Activated CD8-positive, alpha-beta memory T cell treated with anti-CD3 and anti-CD28 coated beads for 4 hours (primary cell): ENCODE data around the gene DCAF15.

Experiments
- DNase-seq, 2 donors: peaks; one replicate each; pipeline ENCODE4 v3.0.0-alpha.2; 2020; ENCODE audit warnings: low read depth in 2 of 2

DCAF15 gene

DNA sequence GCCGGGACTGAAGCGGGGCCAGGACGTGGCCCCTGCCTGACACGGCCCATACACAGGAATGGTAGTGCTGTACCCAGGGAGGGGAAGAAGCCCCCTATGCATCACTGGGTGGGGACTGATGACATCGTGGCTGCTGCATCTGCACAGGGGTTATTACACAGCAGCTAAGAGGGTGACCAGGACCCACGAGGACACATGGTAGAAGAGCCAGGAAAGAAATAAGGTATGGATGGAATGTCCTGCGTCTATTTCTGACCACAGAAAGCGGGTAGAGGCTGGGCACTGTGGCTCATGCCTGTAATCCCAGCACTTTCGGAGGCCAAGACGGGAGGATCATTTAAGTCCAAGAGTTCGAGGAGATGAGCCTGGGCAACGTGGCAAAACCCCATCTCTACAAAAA lies 24.1 kb downstream of the DCAF15 start:
- no peak for DNase-seq

DNA sequence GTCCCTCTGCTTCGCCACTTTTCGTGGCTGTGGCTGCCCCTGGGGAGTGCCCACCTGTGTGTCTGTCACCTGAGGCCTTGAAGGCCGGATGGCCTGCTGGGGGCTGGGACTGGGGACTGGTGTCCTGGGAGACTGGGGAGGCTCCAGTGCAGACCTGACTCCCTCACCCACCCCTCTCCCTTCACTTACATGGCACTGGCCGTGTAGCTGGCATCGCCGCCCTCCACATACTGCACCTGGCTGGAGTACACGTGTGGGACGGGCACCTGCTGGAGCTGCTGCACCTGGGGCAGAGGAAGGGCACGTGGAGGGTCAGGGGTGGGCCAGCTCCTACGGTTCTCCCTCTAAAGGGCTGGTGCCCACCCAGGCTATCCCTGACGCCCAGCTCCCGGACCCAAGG lies 25.5 kb downstream of the DCAF15 start:
- no peak for DNase-seq

DNA sequence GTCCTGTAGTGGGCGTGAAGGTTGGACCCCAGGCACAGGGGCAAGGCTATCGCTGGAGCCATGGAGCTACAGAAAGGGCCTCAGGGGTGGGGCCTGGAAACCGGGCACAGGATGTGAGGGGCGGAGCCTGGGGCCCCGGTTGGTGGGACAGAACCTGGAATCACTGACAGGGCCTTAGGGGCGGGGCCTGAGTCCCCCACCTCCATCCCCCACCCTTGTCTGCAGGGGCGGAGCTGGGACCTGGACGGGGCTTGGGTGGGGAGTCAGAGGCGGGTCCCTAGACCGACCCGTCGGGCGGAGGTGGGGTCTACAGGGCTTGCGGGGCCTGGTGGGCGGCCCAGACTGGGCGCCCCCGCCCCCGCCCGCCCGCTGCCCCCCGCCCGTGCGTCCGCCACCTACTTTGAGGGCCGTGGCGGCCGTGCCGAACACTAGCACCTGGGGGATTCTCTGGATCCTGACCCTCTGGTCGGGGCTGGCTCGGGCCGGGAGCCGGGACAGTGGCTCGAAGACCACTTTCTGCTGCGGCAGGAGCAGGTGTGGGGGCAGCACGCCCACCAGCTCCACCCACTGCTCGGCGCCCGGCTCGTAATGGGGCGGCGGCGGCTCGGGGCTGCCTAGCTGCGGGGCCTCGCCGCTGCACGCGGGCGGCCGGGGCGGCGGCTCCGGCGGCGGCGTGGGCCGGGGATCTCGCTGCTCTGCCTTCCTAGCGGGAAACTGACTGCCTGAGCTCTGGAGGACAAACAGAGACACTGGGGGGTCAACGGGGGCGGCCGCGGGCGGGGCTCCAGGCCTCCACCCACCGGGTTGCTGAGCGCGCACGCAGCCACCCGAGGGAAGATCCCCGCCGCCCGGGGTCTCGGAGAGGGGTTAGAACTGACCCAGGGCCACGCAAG lies 26.3 kb downstream of the DCAF15 start:
- DNase-seq: no peak

DNA sequence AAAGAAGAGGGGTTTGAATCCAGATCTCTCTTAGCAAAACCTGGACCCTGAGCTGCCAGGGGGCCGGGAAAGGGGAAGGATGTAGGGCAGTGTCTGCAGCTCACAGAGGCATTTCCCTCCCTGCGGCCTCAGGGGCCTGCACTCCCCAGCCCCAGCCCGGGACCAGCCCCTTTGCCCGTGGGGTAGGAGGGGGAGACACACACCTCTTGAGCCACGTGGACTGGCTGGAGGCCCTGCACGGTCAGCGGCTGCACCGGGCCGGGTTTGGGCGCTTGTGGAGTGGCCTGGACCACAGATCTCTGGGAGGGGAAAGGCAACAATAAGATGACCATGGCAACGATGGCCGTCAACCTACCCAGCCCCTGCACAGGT lies 26.9 kb downstream of the DCAF15 start:
- DNase-seq: no peak

DNA sequence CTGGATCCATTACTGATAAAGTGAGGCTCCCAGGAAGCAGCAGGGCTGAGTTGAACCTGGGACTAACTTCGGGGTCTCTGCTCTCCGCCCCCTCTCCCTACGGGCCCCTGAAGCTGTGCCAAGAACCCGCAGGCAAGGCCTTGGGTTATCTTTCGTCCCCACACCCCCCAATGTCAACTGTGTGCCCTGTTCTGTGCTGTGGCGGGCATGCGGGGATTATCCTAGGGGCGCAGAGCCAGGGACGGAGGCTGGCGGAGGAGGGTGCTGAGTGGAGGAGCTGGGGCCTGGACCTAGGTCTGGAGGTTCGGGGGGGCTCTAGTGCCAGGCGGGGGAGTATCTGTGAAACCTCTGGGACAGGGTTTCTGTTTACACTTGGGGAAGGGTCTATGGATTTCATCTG lies 27.4 kb downstream of the DCAF15 start:
- no peak for DNase-seq

DNA sequence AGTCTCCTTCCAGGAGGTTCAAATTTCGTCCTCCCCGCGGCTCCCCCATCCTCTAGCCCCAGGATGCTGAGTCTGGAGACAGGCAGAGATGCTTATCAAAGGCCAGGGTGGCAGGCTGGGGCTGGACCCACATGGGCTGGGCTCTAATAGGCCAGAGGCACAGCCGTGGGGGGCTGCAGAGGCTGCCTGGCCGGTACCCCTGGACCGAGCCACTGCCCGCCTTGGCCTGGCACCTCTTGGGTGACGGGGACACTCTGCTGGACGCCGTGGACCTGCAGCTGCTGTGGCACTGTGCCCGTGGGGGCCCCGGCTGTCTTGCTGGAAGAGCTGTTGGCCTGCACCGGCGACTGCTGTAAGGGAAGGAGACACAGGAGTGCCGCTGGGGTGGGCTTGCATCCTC lies 28.0 kb downstream of the DCAF15 start:
- DNase-seq: no peak

DNA sequence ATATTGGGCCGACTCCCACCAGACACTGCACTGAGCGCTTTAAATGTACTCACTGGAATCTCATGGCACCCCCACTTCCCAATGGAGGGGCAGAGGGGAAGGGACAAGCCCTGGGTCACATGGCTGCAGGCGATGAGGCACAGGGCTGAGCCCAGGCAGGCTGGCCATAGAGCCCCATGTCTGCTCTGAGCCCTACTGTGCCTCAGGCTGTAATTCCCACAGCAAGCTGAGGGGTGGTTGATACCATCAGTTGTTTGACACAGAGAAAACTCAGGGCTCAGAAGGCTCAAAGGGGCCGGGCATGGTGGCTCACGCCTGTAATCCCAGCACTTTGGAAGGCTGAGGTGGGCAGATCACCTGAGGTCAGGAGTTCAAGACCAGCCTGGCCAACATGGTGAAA lies 28.7 kb downstream of the DCAF15 start:
- no peak for DNase-seq

DNA sequence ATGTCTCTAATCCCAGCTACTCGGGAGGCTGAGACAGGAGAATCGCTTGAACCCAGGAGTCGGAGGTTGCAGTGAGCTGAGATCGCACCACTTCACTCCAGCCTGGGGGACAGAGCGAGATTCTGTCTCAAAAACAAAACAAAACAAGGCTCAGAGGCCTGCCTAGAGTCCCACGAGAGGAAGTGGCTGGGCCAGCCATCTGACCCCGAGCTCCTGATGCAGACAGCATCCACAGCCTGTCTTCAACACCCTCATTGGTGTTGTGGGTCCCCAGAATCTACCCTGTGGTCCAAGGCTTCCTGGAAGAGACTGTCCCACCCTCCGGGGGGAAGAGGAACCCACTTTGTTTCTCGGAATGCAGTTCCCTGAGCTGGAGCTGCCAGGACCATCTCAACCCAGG lies 29.2 kb downstream of the DCAF15 start:
- DNase-seq: no peak

DNA sequence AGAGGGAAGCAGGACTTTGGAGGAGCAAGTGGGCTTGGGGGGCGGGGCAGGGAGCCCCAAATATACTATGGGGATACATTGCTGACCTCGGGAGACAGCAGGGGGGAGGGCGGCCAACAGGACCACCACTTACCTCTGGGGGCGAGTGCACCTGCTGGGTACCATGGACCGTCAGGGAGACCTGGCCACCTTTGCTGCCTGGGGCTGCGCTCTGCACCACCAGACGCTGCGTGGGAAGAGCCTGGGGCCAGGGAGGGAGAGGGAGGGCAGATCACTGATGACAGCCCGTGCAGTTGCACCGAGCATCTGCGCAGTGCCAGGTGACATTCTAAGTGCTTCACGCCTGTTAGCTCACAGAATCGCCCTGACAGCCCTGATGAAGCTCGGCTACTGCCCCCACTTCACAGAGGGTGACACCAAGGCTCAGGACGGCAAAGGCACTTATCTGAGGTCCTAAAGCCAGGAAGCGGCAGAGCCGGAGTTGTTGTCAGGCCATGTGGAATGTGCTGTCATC lies 29.7 kb downstream of the DCAF15 start:
- DNase-seq: no peak

DNA sequence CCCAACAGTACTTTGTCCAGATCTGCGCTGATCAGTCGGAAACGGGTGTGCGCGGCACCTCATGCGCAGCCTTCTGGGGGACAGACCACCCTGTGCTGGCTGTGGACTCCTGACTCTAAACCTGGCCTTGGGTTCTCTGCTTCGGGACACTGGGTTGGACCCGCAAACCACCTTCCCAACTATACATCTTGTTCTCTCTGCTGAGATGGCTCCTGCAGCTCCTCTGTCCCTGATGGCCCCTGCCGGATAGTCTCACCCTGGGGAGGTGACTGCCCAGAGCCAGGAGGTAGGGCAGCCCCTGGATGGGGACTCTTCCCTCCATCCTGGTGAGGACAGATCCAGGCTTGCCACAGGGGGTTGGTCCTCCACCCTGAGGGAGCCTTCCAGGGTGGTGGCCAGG lies 30.5 kb downstream of the DCAF15 start:
- DNase-seq: no peak

DNA sequence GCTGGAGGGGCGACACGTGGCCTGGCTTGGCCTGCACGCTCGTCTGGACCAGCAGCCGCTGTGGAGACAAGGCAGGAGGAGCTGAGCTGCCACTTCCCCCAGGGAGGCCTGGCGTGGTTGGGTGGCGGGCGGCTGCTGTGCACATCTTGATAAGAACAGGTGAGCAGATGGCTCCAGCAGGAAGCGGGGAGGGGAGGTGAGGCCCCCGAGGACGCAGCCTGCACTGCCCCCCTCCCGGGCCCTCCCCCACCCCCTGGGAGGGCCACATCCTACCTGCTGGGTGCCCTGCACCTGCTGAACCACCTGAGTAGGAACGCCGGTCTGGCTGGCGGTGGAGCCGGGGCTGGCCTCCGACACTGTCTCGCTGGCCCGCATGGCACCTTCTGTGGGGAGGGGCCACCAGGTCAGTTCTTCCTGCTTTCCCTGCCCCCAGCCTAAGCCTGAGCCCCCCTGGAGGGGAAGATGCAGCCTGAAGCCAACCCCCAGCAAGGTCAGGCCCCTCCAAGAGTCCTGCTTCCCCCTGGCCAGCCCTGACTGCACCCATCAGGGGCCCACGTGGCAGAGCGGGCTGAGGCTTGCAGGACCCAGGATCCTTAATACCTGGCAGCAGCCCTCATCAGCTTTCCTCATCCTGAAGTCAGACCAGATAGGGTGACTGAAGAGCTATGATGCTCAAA lies 31.0 kb downstream of the DCAF15 start:
- no peak for DNase-seq

DNA sequence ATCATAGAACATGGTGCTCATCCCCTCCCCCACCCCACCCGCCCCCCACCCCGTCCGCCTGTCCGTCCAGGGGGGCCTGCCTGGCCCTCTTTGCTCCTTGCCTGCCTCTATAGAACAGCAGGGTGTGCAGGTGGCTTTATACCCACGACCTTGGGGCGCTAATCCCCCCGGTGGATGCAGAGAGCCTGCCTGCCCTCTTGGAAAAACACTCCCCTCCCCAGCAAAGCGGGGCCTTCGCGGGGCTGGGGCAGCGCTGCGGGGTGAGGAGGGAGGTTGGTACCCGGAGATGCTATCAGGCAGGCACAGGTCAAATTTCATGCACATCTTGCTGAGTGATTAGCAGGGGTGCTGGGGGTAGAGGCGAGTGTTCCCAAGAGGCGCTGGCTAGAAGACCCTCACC lies 31.9 kb downstream of the DCAF15 start:
- no peak for DNase-seq

DNA sequence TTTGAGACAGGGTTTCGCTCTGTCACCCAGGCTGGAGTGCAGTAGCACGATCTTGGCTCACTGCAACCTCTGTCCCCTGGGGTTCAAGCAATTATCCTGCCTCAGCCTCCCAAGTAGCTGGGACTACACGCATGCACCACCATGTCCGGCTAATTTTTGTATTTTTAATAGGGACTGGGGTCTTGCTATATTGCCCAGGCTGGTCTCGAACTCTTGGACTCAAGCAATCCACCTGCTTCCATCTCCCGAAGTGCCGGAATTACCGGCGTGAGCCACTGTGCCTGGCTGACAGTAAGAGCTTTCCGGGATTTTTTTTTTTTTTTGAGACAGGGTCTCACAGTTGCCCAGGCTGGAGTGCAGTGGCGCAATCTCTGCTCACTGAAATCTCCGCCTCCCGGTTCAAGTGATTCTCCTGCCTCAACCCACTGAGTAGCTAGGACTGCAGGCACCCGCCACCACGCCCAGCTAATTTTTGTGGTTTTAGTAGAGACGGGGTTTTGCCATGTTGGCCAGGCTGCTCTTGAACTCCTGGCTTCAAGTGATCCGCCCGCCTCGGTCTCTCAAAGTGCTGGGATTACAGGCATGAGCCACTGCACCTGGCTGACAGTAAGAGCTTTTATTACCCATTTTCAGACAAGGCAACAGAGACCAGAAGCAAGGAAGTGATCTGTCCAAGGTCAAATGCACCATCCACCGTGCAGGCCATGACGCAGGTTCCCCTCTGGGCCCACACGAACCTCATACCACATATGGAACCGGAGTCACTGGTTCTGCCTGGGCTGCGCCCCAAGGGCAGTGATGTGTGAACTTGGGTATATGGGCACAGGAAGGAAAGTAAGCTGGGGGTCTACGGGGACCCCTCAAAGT lies 32.8 kb downstream of the DCAF15 start:
- no peak for DNase-seq

DNA sequence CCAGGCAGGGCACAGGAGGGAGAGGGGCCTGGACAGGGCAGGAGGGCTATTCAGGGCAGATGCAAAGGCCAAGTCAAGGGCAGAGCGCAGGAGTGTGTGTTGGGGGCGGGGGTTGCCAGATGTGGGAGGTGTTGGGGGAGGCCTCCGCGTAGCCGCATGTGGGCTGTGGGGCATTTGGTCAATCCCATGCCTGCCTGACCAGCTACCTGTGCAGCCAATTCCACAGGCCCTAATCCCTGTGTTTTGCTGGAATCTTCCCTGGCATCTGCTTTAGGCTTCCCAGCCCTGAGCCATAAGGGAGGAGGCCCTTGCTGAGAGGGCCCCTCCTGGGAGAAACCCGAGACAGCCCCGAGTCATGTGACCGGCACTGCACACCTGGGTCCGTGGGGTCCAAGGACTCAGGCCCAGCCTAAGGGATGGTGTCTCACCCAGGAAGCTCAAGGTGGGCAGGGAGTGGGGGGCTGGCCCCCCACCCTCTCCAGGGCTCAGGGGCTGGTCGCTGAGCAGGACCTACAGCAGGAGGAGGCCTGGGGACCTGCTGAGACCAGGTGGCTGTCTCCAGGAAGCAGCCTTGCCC lies 33.5 kb downstream of the DCAF15 start:
- DNase-seq: no peak

DNA sequence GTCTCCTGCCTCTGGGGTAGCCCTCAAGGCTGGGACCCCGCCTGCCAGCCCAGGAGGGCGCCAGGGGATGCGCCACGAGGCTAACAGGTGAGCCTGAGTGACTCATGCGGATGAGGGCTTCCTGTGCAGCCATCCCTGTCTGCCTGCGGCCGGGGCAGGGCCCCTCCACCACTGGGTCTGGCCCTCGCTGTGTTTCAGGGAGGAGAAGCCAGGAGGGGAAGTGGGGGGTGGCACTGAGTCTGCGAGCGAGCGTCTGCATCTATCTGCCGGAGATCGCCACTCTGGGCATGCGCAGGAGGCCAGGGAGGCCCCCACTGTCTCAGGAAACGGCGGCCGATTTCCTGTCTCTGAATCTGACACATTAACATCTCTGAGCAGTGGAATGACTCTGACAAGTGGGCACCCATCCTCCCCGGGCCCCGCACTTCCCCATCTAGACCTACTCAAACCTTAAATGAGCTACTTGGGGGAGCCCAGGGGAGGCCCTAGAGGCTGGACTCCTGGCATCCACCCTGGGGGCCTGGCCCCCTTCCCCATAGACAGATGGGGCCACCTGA lies 34.1 kb downstream of the DCAF15 start:
- DNase-seq: peak; percentile 97 to 98

DNA sequence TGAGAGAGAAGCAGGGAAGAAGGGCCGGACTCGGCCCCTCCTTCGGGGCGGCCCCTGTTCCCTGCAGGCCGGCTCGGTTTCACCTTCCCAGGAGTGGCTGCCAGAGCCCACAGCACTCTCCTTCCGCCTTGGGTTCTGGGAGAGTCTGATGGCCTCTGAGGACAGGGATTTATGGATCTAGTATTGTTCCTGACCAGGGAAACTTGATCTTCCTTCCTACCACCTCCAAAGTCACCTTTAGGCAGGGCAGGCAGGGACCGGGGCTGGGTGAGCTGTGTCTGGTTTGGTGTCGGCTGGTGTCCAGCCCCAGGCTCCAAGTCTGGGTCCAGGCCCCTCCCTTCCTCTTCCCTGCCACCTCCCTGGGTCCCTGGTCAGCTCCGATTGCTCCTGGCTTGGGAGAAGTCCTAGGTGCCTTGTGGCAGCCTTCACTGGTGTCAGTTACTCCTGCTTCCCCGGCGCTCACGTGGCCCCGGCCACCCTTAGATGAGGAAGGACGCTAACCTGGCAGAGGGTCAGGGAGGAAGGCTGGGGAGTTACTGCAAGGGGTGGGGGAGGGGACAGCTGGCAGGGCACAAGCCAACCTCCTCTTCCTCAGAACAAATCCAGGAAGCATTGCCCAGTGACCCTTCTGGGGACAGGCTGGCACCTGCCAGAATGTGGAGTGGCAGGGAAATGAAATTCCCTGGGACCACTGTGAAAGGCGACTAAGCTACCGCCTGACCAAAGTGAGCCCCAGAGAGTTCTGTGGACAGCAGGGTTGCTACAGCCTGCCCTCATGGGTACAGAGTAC lies 35.0 kb downstream of the DCAF15 start:
- no peak for DNase-seq

DNA sequence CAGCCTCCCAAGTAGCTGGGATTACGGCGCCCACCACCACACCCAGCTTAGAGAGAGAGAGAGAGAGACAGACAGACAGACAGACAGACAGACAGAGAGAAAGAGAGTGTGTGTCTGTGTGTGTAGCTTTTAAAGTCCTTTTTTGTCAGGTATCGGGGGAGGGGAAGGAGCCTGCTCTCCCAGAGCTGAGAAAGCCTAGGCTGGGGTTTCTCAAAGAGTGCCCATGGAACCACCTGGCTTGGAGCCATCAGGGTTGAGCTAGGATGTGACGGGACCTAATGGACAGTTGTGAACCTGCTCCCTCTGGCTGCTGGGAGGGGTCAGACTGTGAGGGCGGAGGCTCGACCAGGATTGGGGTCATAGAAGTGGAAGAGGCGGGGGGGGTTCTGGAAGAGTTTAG lies 37.2 kb downstream of the DCAF15 start:
- no peak for DNase-seq

DNA sequence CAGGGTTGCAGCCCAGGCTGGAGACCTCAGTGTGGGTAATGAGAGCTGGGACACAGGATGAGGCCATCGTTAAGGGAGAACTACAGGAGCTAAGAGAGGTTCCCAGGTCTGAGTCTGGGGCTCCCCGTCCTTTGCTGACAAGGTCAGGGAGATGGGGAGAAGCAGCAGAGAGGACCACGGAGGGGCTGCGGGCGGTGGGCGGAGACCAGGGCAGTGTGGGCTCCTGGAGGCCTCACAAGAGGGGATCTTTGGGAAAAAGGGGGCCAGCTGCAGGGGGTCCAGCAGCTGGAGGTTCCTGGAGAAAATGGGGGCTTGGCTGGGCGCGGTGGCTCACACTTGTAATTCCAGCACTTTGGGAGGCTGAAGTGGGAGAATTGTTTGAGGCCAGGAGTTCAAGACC lies 37.8 kb downstream of the DCAF15 start:
- no peak for DNase-seq

DNA sequence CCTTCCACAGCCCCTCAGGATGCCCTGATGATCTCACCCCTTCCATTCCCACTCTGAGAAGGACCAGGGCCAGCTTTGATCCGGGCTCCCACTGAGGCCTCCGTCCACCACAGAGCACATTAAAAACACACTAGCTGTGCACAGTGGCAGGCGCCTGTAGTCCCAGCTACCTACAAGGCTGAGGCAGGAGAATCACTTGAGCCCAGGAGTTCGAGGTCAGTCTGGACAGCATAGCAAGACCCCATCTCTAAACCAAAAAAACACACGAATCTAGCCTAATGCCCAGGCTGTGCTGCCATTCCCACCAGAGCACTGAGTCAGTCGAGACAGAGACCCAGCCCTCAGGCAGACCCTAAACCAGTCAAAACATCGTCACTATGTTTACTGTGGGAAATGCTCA lies 39.7 kb downstream of the DCAF15 start:
- DNase-seq: no peak

DNA sequence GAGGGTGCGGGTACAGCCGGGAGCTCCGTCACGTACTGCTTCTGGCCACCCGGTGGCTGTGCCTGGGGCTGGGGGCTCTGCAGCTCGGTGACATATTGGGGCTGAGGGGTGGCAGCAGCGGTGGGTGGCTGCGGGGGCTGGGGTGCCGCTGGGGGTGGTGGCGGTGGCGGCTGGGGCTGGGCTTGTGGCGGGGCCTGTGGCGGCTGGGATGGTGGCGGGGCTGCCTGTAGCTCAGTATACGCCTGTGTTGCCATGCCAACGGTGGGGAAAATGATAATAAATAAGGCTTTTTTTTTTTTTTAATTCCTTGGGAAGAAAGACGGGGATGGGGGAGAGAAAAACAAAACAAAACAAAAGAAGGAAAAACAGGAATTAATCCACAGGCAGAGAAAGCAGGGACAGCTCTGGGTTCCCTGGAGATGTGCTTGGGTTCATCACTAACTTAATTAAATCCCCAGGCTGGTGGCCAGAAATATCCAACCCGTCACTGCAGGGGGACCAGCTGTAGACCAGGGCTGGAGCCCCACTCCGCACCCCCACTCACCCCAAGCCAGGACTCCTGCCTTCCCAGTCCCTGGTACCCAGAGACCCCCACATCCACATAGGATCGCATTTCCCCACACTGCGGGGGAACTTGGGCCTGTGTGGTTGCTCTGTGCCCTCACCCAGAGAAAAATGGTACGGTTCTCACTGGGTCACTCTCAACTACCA lies 41.4 kb downstream of the DCAF15 start:
- no peak for DNase-seq
